Glutamatergic neuron (in vitro differentiated cells): ENCODE data around the gene PAPPA. TPM values are rescaled to one million over a fixed set of nuclear protein-coding genes. Genes with fewer than 3 reads are reported as not detected.

Source experiments
- DNase-seq: peaks from one replicate; pipeline ENCODE4 v3.0.0; 2022
- H3K27ac Mint-ChIP-seq: one replicate; pipeline ENCODE4 v1.8.0; 2020; ENCODE audit warnings: mild to moderate bottlenecking, mixed read lengths, inconsistent platforms; ENCODE audit not compliant: unreplicated experiment
- H3K27me3 Mint-ChIP-seq: one replicate; pipeline ENCODE4 v1.8.0; 2020; ENCODE audit warnings: mild to moderate bottlenecking, moderate library complexity, mixed read lengths, inconsistent platforms; ENCODE audit not compliant: unreplicated experiment
- H3K36me3 Mint-ChIP-seq: one replicate; pipeline ENCODE4 v1.8.0; 2020; ENCODE audit warnings: mild to moderate bottlenecking, mixed read lengths, inconsistent platforms; ENCODE audit not compliant: unreplicated experiment
- H3K4me1 Mint-ChIP-seq: one replicate; pipeline ENCODE4 v1.8.0; 2020; ENCODE audit warnings: mild to moderate bottlenecking, low read depth, mixed read lengths, inconsistent platforms; ENCODE audit not compliant: unreplicated experiment
- H3K4me3 Mint-ChIP-seq: one replicate; pipeline ENCODE4 v1.8.0; 2020; ENCODE audit warnings: mild to moderate bottlenecking, mixed read lengths, inconsistent platforms; ENCODE audit not compliant: unreplicated experiment
- H3K9me3 Mint-ChIP-seq: one replicate; pipeline ENCODE4 v1.8.0; 2020; ENCODE audit warnings: mild to moderate bottlenecking, moderate library complexity, mixed read lengths, inconsistent platforms; ENCODE audit not compliant: unreplicated experiment
- CTCF ChIP-seq: fragments of 200-600 bp; sonication (generic); IDR thresholded peaks from one replicate; pipeline ENCODE4 v1.5.0; 2021; ENCODE audit not compliant: partially characterized antibody, unreplicated experiment
- total RNA-seq: library from RNA; stranded (reverse); fragmentation: NEBNext Ultra II Directional; extraction: Animal tissue kit (Norgen Biotek cat#: 25700); gene quantifications from one replicate; pipeline ENCODE4 v1.2.1, GENCODE V29; 2021; ENCODE audit not compliant: unreplicated experiment

Gene PAPPA
- total RNA-seq, 1 donor from 2014 or later = 10.5 TPM

GRCh38 chr9:116323012-116323411, 169.4 kb downstream of the PAPPA start:
- Mint-ChIP-seq H3K4me1 (peaks cover 20% of the 10 kb centered on the region), H3K9me3 (peaks cover 7% of the 10 kb centered on the region), H3K4me3 (no peak overlapping the region), H3K36me3 (no peaks in the 10 kb centered on the region), H3K27ac (no peak overlapping the region), H3K27me3 (peaks cover 6% of the 10 kb centered on the region)
- no peak for DNase-seq
- no peak for TF ChIP-seq CTCF

- DNase-seq = no peak
- Mint-ChIP-seq H3K27me3 (peaks cover 2% of the 10 kb centered on the region), H3K4me1 (peaks cover 15% of the 10 kb centered on the region), H3K4me3 (no peak overlapping the region), H3K27ac (no peak overlapping the region), H3K36me3 (no peaks in the 10 kb centered on the region), H3K9me3 (peaks cover 2% of the 10 kb centered on the region)
- no peak for TF ChIP-seq CTCF
These were observed 170.0 kb downstream of the PAPPA start for GRCh38 chr9:116323571-116323970.

GRCh38 chr9:116325924-116326323, 172.3 kb downstream of the PAPPA start:
- Mint-ChIP-seq H3K4me3 (no peak overlapping the region), H3K27ac (no peak overlapping the region), H3K36me3 (no peaks in the 10 kb centered on the region), H3K27me3 (no peaks in the 10 kb centered on the region), H3K9me3 (no peaks in the 10 kb centered on the region), H3K4me1 (peaks cover 8% of the 10 kb centered on the region)
- DNase-seq = no peak
- no peak for TF ChIP-seq CTCF

GRCh38 chr9:116327701-116328405, 174.3 kb downstream of the PAPPA start:
- H3K27me3 Mint-ChIP-seq = no peaks in the 10 kb centered on the region
- H3K4me3 Mint-ChIP-seq = no peak overlapping the region
- no peaks in the 10 kb centered on the region for H3K9me3 Mint-ChIP-seq
- H3K36me3 Mint-ChIP-seq = no peaks in the 10 kb centered on the region
- DNase-seq = no peak
- no peak overlapping the region for H3K27ac Mint-ChIP-seq
- TF ChIP-seq CTCF = no peak
- peaks cover 4% of the 10 kb centered on the region for H3K4me1 Mint-ChIP-seq

GRCh38 chr9:116329470-116329869, 175.9 kb downstream of the PAPPA start:
- H3K9me3 Mint-ChIP-seq = no peaks in the 10 kb centered on the region
- no peaks in the 10 kb centered on the region for H3K36me3 Mint-ChIP-seq
- TF ChIP-seq CTCF = no peak
- no peak for DNase-seq
- H3K4me1 Mint-ChIP-seq = no peaks in the 10 kb centered on the region
- no peak overlapping the region for H3K4me3 Mint-ChIP-seq
- no peaks in the 10 kb centered on the region for H3K27me3 Mint-ChIP-seq
- no peak overlapping the region for H3K27ac Mint-ChIP-seq
